ENCODE measurements around the gene PITPNC1. TPM values are rescaled to one million over a fixed set of nuclear protein-coding genes. Genes with fewer than 3 reads are reported as not detected.

PITPNC1 gene
- total RNA-seq, 2 experiments from 2014 or later = 44.9 to 67.6 TPM

DNA sequence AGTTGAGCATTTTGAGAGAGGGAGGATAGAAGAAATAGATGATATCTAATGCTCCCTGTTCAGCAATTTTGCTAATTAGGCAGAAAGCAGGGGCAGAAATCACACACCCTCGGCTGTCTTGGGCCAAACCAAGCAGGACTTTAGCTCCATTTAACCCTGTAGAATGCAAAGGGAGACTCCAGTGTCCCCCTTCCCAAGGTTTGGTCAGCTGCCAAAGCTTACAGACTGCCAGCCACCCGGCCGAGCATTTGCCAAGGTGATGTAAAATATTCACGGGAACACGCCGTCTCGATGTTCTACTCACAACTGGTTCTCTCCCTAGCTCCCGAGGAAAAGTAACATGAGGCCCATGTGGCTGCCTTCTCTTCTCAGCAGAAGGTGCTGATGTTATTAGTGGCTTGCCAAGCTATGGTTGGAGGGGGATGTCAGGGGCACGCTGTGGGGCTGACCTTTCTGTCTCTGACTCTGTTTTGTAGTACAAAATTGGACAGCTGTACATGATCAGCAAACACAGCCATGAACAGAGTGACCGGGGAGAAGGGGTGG lies 155.3 kb downstream of the PITPNC1 start:
- CTCF ChIA-PET = no interaction called here
- Mint-ChIP-seq H3K27me3 (no peaks in the 10 kb centered on the region), H3K27ac (no peak overlapping the region), H3K4me3 (no peak overlapping the region), H3K4me1 (peaks cover 23% of the 10 kb centered on the region), H3K36me3 (peaks cover 16% of the 10 kb centered on the region), H3K9me3 (ENCODE audit: low read depth) (no peaks in the 10 kb centered on the region)
- ATAC-seq = no peak
- DNase-seq = no peak

DNA sequence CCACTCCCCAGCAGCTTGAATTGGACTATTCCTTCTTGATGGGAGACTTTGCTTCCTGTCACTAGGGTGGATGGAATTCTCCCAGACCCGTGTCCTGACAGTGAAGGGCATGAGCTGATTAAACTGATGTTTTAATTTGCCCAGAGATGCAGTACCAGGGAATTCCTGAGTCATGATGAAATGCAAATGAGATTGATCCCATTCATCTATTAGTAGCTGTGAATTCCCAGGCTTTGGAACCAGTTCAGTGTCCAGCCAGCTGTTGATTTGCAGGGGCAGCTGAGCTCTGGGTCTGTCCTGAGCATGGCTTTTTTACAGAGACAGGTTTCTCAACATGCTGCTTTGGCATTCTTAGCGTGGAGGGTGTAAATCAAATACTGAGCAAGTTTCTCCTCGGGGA lies 157.9 kb downstream of the PITPNC1 start:
- CTCF ChIA-PET = interaction anchor here (0.9 kb wide), 1 partner anchor 14 kb away, joined by 3 read pairs; no protein-coding TSS in a partner anchor
- DNase-seq (no peak), ATAC-seq (no peak)
- peaks cover 23% of the 10 kb centered on the region for H3K4me1 Mint-ChIP-seq
- no peaks in the 10 kb centered on the region for H3K9me3 Mint-ChIP-seq (ENCODE audit: low read depth)
- H3K36me3 Mint-ChIP-seq = peaks cover 20% of the 10 kb centered on the region
- H3K27ac Mint-ChIP-seq = no peak overlapping the region
- no peak overlapping the region for H3K4me3 Mint-ChIP-seq
- H3K27me3 Mint-ChIP-seq = no peaks in the 10 kb centered on the region

DNA sequence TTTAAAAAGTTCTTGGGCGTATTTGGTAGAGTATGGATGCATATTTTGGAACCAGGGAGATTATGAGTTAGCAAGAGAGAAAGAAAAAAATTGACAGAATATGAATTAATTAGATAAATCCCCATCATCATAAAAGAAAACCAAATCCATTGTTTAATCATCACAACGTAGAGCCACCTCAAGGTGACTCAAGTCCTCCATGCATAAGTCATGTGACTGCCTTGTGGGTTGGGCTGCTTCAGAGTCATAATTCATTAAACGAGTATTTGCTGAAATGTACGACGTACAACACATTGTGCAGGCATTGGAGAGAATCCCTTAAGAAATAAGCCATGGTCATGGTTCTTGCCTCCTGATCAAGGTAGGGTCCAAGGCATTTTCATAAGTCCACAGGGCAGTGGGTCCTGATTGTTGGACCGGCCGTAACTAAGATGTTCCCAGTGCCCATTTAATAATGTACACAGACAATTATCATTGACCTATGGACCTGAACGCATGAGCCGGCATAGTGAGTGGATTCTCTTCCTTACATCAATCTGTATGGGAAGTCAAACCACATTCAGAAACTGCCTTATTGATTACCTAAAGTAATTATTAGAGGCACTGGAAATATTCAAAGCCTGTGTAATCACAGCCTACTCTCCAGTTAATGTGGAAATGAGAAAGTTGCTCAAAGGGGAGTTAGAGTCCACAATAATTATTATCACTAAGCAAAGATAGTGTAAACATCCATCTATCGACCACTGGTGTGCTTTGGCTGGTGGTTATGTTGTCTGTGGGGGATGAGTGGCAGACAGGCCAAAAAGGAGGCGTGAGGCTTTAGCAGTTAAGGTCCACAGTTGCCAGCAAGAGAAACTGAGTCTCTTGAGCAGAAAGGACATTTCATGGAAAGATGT lies 165.4 kb downstream of the PITPNC1 start:
- H3K27me3 Mint-ChIP-seq = no peaks in the 10 kb centered on the region
- H3K27ac Mint-ChIP-seq = no peak overlapping the region
- peaks cover 7% of the 10 kb centered on the region for H3K36me3 Mint-ChIP-seq
- ATAC-seq = no peak
- no peaks in the 10 kb centered on the region for H3K4me1 Mint-ChIP-seq
- H3K9me3 Mint-ChIP-seq (ENCODE audit: low read depth) = no peaks in the 10 kb centered on the region
- no peak for DNase-seq
- CTCF ChIA-PET = no interaction called here
- no peak overlapping the region for H3K4me3 Mint-ChIP-seq

DNA sequence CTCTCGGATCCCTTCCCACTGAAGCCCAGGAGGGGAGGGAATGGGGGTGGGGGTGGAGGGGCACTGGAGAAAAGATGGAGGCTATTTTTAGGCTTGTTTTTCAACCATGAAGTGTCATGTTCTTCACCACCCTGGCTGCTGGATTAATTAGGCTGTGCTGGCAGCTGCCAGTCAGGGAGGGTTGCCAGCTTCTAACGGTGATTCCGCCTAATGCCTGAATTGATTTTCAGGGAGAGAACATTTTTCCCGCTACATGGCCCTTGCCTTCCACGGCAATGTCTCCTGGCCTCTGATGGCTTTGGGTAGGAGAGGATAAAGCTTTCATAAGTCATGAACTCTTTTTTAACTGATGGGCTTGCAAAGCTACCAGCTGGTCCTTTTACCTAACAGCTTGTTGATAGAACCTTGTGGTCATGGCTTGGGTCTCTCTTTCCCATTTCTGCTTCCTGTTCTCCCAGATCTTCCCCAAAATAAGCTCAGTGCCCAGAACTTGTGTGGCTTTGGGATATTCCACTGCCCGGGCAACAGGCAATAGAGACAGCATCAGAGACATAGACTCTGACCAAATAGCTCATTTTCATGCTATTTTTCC lies 167.4 kb downstream of the PITPNC1 start:
- peaks cover 2% of the 10 kb centered on the region for H3K36me3 Mint-ChIP-seq
- ATAC-seq (no peak), DNase-seq (no peak)
- no peak overlapping the region for H3K27ac Mint-ChIP-seq
- peaks cover 5% of the 10 kb centered on the region for H3K4me1 Mint-ChIP-seq
- CTCF ChIA-PET = no interaction called here
- no peak overlapping the region for H3K4me3 Mint-ChIP-seq
- no peaks in the 10 kb centered on the region for H3K27me3 Mint-ChIP-seq
- H3K9me3 Mint-ChIP-seq (ENCODE audit: low read depth) = no peaks in the 10 kb centered on the region

DNA sequence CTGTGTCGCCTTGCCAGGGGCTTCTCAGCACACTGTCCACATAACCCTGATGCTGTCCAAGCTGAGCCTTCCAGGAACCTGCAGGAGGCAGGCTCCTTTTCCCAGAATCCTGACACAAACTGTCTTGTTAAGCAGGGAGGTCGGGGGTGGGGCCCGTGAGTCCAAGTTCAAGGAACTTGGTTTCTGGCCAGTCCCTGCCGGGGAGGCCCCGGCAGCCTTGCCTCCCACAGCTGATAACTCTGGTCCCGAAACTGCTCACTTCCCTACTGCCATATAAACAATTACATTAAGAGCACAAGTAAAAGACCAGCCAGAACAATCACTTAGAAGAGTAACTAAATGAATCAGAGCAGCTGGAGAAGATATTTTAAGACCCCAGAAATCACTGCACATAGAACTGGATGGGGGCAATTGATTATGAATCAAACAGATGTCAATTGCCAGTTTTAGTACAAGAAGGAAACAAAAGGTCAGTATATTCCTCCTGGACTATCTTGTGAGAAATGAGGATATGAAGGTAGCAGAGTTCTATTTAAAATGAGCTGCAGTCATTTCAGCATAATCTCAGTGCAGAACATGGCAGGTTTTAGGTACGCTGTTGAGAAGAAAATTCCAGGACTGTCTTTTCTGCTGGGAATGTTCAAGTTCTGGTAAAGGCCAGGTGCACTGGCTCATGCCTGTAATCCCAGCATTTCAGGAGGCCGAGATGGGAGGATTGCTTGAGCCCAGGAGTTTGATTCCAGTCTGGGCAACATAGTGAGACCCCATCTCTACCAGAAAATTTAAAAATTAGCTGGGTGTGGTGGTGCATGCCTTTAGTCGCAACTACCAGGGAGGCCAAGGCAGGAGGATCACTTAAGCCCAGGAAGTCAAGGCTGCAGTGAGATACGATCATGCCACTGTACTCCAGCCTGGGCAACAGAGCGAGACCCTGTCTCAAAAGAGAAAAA lies 169.8 kb downstream of the PITPNC1 start:
- ATAC-seq (no peak), DNase-seq (no peak)
- peaks cover 2% of the 10 kb centered on the region for H3K36me3 Mint-ChIP-seq
- H3K4me1 Mint-ChIP-seq = peaks cover 9% of the 10 kb centered on the region
- H3K27ac Mint-ChIP-seq = no peak overlapping the region
- no peak overlapping the region for H3K4me3 Mint-ChIP-seq
- H3K9me3 Mint-ChIP-seq (ENCODE audit: low read depth) = no peaks in the 10 kb centered on the region
- H3K27me3 Mint-ChIP-seq = no peaks in the 10 kb centered on the region
- CTCF ChIA-PET = interaction anchor here (1.5 kb wide), 1 partner anchor 168 kb away, joined by 3 read pairs; no protein-coding TSS in a partner anchor

DNA sequence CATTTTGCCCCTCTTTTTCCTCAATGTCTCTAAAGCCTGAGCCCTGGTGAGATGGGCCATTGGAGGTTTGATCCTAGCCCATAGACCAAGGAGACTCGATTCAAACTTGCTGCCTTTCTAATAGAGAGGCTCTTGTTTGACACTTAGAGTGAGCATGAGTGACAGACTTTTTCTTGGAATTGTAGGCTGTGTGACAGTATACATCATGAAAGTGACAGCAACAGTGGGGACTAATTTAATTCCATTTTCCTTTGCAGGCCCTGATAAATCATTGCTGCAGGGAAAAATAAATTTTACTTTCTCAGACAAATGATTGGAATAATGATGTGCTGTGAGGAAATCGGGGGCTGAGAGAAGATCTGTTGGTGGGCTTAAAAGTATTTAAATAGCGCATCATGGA lies 171.6 kb downstream of the PITPNC1 start:
- ATAC-seq = no peak
- Mint-ChIP-seq H3K4me3 (no peak overlapping the region), H3K36me3 (peaks cover 7% of the 10 kb centered on the region), H3K27me3 (no peaks in the 10 kb centered on the region), H3K27ac (no peak overlapping the region), H3K4me1 (peaks cover 9% of the 10 kb centered on the region), H3K9me3 (ENCODE audit: low read depth) (no peaks in the 10 kb centered on the region)
- CTCF ChIA-PET = no interaction called here
- DNase-seq = no peak

DNA sequence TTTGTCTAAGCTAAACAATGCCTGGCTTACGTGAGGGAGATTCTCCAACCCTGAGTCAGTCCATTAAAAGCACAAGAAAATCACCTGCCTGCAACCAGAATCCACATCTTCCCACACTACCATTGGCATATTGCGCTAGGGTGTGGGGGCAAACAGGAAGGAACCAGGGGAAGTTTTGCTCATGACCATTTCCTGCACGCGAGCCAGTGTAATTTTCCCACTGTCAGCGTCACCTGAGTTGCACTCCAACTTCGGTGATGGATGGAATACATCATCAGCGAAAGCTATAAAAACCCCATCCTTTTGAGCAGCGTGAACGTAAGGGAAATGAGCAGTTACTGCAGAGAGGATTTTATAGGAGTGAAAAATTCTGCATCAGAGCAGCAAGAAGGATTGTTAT lies 172.7 kb downstream of the PITPNC1 start:
- DNase-seq (no peak), ATAC-seq (no peak)
- Mint-ChIP-seq H3K36me3 (peaks cover 14% of the 10 kb centered on the region), H3K4me3 (no peak overlapping the region), H3K27ac (no peak overlapping the region), H3K9me3 (ENCODE audit: low read depth) (no peaks in the 10 kb centered on the region), H3K27me3 (no peaks in the 10 kb centered on the region), H3K4me1 (peaks cover 9% of the 10 kb centered on the region)
- CTCF ChIA-PET = interaction anchor here (0.6 kb wide), 1 partner anchor 74 kb away, joined by 4 read pairs; no protein-coding TSS in a partner anchor

DNA sequence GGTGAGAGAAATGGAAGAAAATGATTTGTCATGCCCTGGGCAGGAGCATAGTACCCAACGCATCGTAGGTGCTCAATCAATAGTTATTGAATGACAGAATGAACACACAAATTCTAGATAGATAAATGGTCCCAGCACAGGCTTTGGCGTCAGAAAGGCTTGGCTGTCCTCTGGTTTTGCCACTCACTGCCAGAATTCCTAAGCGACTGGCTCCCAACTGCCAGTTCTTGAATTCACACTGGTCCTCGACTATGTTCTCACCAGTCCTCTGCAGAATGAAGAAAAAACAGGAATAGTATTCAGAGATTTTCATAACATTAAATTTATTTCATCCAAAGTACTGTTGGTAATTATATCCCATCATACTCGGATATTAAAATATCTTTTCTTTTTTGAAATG lies 177.6 kb downstream of the PITPNC1 start:
- H3K27me3 Mint-ChIP-seq = no peaks in the 10 kb centered on the region
- CTCF ChIA-PET = no interaction called here
- no peak overlapping the region for H3K27ac Mint-ChIP-seq
- H3K9me3 Mint-ChIP-seq (ENCODE audit: low read depth) = peaks cover 3% of the 10 kb centered on the region
- H3K4me3 Mint-ChIP-seq = no peak overlapping the region
- H3K36me3 Mint-ChIP-seq = peaks cover 29% of the 10 kb centered on the region
- DNase-seq (no peak), ATAC-seq (no peak)
- peaks cover 7% of the 10 kb centered on the region for H3K4me1 Mint-ChIP-seq

DNA sequence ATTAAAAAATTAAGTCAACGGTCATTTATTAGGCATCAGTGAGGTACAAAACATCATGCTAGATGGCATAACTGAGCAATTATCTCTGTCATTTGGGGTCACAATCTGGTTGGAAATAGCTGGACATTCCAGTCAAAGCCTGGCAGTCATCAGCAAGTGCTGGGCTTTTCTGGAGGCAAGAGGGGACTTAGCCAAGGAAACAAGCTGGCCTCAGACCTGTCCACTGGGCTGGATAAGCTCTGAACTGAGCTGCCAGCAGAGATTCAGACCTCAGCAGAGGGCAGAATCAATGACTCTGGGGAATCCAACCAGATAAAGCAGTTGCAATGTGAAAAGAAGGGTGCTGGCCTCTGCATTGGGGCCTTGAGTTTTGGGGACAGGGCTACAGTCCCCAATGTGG lies 178.8 kb downstream of the PITPNC1 start:
- Mint-ChIP-seq H3K9me3 (ENCODE audit: low read depth) (peaks cover 3% of the 10 kb centered on the region), H3K4me1 (peaks cover 3% of the 10 kb centered on the region), H3K27ac (no peak overlapping the region), H3K4me3 (no peak overlapping the region), H3K27me3 (no peaks in the 10 kb centered on the region), H3K36me3 (peaks cover 29% of the 10 kb centered on the region)
- CTCF ChIA-PET = interaction anchor here (1.2 kb wide), 1 partner anchor 95 kb away, joined by 3 read pairs; no protein-coding TSS in a partner anchor
- DNase-seq (no peak), ATAC-seq (no peak)

DNA sequence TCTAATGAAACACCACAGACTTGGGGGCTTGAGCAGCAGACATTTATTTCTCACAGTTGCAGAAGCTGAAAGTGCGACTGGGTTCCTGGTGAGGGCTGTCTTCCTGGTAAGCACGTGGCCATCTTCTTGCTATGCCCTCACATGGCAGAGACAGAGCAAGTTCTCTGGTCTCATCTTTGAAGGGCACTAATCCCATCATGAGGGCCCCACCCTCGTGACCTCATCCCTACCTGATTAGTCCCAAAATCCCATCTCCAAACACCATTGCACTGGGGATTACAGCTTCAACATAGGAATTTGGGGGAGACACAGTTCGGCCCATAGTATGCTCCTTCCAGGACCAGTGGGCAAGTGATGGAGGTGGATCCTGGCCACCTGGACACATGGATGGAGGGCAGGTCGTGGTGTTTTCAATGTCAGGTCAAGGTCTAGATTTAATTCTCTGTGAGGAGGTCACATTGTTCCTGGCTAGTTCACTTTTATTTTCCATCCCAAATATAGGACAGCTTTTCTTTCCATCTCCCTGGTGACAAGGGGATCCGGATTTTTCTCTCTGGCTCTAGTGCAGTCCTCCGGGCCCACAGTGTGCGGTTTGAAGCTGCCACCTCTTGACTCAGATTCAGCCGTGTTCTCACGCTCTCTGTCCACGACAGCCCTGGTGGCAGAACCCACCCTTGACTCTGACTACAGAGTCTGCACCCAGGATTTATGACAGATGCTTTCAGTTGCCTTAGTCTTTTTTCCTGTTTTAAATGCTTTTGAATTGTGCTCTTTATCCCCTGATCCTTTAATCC lies 180.2 kb downstream of the PITPNC1 start:
- DNase-seq (no peak), ATAC-seq (no peak)
- Mint-ChIP-seq H3K9me3 (ENCODE audit: low read depth) (peaks cover 3% of the 10 kb centered on the region), H3K27ac (no peak overlapping the region), H3K27me3 (no peaks in the 10 kb centered on the region), H3K36me3 (peaks cover 32% of the 10 kb centered on the region), H3K4me1 (peaks cover 3% of the 10 kb centered on the region), H3K4me3 (no peak overlapping the region)
- CTCF ChIA-PET = no interaction called here

DNA sequence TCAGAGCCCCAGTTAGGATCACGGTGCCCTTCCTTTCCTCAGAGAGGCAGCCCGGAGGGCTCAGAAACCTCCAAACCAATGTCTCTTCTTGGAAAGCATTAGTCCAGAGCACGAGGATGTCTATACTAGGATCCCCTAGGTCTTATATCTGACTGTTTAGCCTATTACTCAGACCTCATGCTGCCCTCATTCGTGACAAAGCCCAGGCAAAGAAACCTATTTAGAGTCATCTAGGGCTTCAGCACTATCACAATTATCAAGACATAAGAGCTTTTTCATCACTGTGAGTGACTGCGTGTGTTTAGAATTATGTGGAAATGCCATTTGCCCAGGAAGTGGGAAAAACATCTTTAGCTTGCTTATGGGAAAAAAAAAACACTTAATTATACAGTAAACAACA lies 180.8 kb downstream of the PITPNC1 start:
- CTCF ChIA-PET = no interaction called here
- H3K4me3 Mint-ChIP-seq = no peak overlapping the region
- DNase-seq (no peak), ATAC-seq (no peak)
- H3K36me3 Mint-ChIP-seq = peaks cover 33% of the 10 kb centered on the region
- no peak overlapping the region for H3K27ac Mint-ChIP-seq
- H3K27me3 Mint-ChIP-seq = no peaks in the 10 kb centered on the region
- H3K9me3 Mint-ChIP-seq (ENCODE audit: low read depth) = peaks cover 3% of the 10 kb centered on the region
- H3K4me1 Mint-ChIP-seq = peaks cover 3% of the 10 kb centered on the region

DNA sequence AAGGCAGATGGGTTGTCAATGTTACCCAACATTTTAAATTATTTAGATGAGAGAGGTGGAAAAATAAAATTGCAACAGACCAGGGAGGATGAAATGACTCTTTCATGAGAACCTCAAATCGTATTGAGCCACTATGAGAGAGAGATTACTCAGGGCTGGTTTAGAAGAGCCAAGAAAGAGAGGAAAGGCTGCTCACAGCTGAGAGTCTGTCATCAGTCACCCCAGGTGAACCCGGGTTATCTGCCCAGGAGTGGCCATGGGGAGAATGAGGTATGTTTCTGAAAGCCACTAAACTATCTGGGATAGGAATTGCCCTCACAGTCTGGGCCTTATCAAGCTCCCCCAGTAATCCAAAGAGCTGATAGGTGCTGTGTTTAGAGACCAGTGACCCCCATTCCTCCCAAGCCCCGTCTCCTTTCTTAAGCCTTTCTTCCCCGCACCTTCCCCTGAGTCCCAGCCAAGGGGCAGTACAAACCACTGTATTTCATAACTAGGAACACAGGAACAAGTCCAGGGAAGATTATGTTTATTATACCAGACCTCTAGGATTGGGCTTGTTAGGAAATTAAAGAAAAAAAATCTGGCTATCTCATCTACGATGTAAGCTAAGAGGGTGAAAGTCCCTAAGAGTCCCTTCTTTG lies 181.8 kb downstream of the PITPNC1 start:
- DNase-seq = no peak
- Mint-ChIP-seq H3K36me3 (peaks cover 29% of the 10 kb centered on the region), H3K9me3 (ENCODE audit: low read depth) (peaks cover 3% of the 10 kb centered on the region), H3K27me3 (no peaks in the 10 kb centered on the region), H3K4me1 (peaks cover 3% of the 10 kb centered on the region), H3K4me3 (no peak overlapping the region), H3K27ac (no peak overlapping the region)
- no peak for ATAC-seq
- CTCF ChIA-PET = interaction anchor here (0.6 kb wide), 1 partner anchor 215 kb away, joined by 3 read pairs; no protein-coding TSS in a partner anchor
